ENCODE data around the gene KIF9.
"Not testable (repeated sequence)": the region's sequence is repeated elsewhere in the genome, so short reads cannot be mapped to it uniquely, and the experiment has no call there.

The KIF9 gene, protein sequence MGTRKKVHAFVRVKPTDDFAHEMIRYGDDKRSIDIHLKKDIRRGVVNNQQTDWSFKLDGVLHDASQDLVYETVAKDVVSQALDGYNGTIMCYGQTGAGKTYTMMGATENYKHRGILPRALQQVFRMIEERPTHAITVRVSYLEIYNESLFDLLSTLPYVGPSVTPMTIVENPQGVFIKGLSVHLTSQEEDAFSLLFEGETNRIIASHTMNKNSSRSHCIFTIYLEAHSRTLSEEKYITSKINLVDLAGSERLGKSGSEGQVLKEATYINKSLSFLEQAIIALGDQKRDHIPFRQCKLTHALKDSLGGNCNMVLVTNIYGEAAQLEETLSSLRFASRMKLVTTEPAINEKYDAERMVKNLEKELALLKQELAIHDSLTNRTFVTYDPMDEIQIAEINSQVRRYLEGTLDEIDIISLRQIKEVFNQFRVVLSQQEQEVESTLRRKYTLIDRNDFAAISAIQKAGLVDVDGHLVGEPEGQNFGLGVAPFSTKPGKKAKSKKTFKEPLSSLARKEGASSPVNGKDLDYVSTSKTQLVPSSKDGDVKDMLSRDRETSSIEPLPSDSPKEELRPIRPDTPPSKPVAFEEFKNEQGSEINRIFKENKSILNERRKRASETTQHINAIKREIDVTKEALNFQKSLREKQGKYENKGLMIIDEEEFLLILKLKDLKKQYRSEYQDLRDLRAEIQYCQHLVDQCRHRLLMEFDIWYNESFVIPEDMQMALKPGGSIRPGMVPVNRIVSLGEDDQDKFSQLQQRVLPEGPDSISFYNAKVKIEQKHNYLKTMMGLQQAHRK

DNA sequence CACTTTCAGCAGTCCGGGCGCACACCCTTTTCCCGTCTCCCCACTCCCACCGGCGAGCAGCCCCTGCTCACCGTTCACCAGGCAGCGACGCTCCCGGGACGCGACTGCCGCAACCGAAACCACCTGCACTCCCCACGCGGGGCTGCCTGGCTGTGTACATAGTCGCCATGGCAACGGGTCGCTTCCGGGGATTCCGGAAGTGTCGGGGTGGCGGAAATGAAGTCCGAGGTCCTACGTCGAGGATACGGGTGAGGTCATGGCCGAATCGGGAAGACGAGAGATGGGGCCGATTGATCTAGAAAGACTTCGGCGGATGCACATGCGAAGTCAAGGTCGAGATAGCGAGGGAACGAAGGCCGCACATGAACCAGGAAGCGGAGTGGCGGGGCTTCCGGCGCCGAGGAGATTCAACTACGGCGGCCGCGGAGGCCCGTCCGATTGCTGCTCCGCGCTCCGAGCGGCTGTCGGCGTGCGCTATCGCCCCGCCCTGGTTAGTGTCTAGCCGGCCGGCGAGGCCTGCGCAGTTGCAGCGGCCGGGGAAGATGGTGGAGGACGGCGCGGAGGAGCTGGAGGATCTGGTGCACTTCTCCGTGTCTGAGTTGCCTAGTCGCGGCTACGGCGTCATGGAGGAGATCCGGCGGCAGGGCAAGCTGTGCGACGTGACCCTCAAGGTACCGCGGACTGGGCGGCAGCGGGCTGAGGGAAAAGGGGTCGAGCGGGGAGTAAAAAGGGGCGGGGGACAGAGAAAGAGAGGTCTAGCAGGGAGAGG, at the start of gene KIF9, which contains the start of gene KLHL18:
TSS of gene KIF9 (minus strand) at position 376 of the 769 bp plus-strand sequence. CDS start 5,425 bp downstream, outside the sequence.
TSS of gene KLHL18 (plus strand) at position 521 of the 769 bp plus-strand sequence. CDS start at position 543, 22 bp downstream.
- peak; percentile 81 for DNase-seq

DNA sequence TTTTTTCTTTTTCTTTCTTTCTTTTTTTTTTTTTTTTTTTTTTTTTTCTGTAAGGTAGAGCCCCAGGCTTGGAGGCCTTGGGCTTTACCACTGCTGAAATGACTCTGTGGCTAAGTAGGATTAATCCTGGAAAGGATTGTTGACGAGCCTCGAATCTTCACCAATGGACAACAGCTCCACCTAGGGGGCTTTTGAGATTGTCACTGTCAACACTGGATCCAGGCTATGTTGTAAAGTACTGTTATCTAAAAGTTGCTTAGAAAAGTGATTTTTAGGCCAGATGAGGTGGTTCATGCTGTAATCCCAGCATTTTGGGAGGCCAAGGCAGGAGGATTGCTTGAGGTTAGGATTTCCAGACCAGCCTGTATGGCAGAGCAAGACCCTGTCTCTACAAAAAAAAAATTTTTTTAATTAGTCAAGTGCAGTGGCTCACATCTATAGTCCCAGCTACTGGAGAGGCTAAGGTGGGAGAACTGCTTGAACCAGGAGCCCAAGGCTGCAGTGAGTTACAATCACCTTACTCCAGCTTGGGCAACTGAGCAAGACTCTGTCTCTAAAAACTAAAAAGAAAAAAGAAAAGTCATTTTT, 41.8 kb upstream of the KIF9 start:
- peak; percentile 9 for DNase-seq

DNA sequence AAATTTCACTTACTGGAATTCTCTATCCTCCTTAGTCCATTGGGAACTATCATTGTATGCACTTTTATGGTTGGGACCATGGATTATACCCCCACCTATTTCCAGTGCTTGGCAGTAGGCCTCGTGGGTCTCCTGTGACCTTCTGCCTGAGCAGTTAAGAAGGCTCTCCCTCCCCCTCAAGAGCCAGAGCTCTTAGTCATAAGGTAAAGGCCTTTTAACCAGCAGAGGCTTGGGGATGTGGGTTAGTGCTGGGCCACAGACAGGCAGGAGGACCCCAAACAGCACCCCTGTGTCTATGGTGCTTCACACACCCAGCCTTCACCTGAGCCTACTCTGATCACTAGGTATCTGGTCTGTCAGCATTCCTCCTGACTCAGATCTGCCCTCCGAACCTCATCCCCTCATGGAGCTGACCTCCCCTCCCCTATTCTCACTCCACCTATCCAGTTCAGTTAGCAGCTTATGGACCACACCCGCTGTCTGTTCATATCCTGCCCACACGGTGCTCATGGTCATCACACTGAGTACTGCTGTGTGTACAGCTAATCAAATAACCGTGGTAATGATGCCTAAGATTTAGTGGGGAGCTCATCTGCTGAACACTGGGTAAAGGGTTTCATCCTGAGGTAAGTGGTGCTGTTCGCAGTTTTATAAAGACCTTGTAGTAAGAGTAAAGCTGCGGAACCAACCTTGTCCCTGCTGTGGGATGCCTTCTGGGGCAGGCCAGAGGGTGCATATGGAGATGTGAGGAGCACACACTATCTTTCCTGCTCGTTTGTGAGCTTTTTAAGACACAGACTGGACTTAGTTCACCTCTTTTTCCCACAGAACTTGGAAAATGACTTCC, 41.1 kb upstream of the KIF9 start:
- no peak for DNase-seq

DNA sequence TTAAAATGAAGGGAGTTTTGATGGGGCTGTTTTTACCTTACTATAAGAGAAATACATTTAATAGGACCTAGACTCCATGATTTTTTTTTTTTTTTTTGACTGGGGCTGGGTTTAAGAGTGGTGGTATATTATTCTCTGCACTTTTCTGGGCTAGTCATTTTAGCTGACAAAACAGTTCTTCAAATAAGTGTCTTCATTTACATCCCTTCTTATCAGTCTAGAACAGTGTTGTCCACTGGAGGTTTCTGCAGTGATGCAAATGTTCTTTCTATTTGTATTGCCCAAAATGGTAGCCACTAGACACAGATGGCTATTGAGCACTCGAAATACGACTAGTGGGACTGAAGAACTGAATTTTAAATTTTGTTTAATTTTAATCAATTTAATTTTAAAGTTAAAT, 37.4 kb upstream of the KIF9 start:
- no peak for DNase-seq

DNA sequence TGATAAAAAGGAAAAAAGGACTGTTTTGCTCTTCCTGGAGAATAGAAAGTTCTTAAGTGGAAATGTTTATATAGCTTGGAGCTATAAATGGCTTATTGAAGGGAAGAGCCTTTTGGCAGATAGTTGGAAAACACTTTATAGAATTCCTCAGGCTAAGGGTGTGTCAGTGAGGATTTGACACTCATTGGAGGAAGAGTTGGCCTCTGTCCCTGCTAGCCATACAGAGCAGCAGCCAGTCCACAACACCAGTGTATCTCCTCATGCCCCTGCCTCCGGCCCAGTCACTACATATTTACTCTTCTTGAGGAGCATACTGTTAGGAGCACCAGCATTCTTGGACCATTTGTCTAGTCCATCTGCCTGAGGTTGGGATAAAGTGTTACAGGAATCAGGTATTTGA, 36.3 kb upstream of the KIF9 start:
- no peak for DNase-seq

DNA sequence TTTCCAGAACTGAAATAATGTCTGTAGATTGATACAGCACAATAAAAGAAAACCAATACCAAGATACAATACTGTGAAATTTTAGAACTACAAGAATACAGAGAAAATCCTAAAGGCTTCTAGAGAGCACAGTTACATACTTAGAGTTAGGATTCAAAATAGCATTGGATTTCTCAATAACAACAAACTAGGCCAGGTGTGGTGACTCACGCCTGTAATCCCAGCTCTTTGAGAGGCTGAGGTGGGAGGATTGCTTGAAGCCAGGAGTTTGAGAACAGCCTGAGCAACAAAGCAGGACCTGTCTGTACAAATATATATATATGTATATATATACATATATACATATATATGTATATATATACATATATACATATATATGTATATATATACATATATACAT, 33.6 kb upstream of the KIF9 start:
- DNase-seq: not testable (repeated sequence)

DNA sequence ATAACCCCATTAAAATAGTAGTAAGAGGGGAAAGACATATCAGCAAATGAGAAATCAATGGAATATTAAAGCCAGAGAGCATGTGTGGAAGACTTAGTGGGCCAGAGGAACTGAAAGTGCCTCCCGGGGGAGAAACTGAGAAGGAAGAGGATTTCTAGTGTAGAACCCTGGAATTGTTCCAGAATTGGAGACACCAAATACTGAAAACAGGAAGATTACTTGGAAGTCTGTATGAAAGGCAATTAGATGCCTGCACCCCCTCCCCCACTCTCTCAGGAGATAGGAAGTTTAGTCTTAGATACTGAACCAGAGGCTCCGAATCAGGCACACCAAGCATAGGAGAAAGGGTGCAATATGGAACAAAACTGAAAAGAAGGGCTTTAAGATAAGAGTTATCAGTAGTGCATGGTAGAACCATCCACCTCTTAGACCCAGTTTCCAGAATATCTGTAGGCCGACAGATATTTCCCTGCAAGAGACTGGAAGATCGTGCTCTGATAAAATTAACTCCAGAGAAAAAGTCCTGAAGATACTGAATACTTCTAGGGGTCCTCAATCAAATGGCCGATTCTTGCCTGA, 32.6 kb upstream of the KIF9 start:
- DNase-seq: no peak

DNA sequence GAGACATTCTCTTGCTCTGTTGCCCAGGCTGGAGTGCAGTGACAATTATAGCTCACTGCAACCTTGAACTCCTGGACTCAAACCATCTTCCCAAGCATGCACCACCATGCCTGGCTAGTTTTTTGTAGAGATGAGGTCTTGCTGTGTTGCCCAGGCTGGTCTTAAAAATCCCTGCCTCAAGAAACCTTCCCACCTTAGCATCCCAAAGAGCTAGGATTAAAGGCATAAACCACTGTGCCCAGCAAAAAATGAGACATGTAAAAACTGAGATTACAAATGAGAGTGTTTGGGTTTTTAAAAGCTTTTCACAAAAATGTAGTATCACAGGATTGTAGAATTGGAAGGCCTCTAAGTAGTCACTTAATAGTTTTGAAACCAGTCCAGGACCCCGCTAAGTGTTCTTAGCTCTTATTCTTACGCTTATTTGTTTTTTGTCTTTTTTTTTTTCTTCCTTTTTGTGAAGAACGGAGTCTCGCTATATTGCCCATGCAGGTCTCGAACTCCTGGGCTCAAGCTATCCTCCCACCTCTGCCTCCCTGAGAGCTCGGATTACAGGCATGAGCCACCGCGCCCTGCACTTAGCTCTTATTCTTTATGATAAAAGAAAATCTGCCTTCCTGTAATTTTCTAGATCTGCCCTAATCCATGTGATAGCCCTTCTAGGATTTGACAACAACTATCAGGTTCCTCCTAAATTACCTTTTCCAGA, 31.6 kb upstream of the KIF9 start:
- DNase-seq: no peak

DNA sequence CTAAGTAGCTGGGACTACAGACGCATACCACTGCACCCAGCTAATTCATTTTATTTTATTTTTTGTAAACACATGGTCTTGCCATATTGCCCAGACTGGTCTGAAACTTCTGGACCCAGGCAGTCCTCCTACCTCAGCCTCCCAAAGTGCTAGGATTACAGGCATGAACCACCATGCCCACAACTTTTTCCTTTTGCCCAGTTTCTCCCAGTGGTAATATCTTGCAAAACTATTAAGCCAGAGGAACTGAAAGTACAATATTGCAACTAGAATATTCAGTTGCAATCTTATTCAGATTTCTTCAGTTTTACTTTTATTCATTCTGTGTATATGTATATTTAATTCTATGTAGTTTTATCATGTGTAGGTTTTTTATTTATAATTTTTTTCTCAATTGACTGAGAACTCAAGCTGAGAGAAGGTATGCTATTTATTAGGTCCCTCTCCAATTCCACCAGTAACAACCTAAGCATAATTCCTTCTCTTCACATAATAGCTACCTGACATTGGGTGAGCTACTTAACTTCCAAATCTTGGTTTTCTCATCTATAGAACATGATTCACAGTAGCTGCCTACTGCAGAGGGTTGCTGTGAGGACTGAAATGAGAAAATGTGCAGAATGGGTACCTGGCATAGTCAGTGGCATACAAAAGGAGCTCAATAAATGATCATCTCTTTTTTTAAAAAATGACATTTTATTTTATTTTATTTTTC, 30.9 kb upstream of the KIF9 start:
- DNase-seq: no peak

DNA sequence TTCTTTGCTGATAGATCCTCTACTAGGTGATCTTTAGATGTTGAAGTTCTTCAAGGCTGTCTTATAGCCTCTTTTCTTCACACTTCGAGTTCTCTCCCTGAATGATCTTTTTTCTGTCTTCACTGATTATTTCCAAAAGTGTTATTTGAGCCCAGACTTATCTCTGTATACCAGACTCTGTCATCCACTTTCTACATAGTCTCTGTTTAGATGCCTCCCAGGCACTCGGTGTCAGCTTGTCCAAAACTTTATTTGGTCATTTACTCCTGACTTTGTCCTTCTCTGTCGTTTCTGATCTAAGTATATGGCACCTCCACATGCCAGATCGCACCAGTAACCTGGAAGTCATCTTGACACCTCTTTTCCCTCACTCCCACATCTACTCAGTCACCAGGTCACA, 27.8 kb upstream of the KIF9 start:
- DNase-seq: no peak

DNA sequence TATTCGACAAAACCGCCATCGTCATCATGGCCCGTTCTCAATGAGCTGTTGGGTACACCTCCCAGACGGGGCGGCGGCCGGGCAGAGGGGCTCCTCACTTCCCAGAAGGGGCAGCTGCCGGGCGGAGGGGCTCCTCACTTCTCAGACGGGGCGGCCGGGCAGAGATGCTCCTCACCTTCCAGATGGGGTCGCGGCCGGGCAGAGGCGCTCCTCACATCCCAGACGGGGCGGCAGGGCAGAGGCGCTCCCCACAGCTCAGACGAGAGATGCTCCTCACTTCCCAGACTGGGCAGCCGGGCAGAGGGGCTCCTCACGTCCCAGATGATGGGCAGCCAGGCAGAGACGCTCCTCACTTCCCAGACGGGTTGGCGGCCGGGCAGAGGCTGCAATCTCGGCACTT, 26.6 kb upstream of the KIF9 start:
- not testable (repeated sequence) for DNase-seq

DNA sequence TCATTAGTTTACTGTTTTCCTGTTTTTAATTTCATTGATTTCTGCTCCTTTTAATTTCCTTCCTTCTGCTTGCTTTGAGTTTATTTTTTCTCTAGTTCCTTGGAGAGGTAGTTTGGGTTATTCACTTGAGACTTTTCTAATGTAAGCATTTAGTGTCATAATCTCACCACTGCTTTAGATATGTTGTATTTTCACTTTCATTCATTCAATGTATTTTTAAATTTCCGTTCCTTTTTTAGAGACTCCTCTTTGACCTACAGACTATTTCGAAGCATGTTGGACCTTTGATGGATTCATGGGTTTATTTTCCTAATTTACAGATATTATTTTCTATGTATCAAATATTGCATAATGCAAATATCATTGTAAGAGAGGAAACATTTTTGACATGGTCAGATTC, 23.4 kb upstream of the KIF9 start:
- DNase-seq: no peak

DNA sequence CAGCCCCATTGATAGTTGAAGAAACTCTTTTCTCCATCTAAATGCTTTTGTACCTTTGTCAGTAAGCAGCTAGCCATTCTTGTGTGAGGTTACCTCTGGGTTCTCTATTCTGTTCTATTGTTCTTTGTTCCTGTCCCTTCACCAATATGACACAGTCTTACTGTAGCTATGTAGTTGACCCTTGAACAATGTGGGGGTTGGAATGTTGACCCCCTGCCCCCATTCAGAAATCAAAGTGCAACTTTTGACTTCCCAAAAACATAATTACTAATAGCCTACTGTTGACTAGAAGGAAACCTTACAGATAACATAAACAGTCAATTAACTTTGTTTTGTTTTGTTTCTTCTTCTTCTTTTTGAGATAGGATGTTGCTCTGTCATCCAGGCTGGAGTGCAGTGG, 18.9 kb upstream of the KIF9 start:
- DNase-seq: no peak

DNA sequence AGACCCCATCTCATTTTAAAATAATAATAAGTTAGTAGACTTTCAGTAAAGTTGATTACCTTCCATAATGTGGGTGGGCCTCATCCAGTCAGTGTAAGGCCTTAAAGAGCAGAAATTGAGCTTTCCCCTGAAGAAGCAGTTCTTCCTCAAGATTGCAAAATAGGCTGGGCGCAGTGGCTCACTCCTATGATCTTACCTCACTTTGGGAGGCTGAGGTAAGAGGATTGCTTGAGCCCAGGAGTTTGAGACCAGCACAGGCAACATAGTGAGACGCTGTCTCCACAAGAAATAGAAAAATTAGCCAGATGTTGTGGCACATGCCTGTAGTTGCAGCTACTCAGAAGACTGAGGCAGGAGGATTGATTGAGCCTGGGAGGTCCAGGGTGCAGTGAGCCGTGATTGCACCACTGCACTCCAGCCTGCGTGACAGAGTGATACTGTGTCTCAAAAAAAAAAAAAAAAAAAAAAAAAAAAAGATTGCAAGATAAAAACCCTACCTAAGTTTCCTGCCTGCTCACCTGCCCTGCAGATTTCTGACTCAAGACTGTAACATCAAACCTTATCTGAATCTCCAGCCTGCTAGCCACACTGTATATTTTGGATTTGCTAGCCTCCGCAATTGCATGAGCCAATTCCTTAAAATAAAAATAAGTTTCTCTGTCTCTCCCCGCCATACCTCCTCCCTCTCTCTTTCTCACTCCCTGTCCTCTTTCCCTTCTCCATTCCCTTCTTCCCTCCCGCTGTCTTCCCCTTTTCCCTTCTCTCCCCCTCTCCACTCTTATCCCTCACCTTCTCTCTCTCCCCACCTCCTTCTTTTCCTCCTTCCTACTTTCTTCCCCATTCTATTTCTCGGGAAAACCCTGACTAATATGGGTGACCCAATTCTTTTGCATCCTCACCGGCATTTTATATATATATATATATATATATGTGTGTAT, 17.1 kb upstream of the KIF9 start:
- no peak for DNase-seq

DNA sequence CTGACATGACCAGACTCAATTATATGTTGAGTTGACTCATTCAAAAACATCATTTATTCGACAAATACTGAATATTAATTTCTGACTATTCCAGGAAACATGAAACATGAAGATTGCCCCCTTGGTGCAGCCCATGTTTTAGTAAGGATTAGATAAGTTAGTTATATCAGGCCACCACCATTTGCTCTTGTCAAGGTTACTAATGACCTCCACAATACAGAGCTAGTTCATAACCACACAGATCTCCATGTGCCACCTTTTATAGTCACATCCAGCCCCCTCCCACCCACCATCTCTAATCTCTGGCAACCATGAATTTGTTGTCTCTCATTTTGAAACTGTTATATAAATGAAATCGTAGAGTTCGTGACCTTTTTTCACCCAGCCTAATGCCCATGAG, 15.8 kb upstream of the KIF9 start:
- no peak for DNase-seq

DNA sequence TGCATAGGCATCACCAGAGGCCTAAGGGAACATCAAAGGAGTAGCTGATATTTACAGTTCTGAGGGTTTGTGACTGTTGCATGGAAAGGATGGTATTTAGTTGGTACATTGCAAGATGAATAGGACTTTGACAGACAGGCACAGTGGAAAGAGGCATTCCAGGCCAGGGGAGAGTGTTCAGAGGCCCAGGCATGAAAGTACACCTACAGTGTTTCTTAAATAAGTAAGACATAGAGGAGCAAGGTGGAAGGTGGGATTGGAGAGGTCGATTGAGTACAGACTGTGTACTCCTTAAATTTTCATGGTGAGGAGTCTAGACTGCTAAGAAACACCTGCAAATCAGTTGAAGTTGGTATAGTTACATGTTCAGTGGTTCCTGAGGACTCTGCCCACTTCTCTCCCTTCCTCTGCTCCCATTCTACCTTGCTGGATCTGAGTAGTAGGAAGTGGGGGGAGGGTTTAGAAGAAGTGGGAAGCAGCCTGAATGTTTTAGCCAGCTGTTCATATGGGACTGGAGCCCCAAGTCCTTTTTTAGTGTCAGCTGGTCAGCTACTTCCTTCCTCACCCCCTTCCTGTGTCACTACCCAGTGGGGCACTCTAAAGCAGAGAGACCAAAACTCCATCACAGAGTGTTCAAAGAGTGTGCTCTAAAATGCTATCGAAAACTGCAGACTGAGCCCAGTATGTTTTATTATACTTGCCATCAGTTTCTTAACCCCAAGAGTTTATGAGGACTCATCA, 14.1 kb upstream of the KIF9 start:
- DNase-seq: no peak

DNA sequence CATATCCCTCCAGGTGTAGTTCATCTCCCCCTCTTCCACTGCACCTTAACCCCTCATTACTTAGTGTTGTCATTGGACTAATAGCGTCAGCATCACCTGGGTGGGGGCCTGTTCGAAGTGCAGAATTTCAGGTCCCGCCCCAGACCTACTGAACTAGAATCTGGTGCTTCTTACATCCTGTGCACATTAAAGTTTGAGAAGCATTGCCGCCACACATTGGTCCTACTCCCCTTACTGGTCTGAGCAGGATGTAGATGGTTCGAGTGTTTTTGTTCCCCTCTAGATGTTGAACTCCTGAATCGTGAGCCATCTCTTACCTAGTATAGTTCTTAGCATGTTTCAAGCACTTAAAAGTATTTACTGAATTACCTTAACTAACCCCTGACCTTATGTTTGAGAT, 13.4 kb upstream of the KIF9 start:
- no peak for DNase-seq

DNA sequence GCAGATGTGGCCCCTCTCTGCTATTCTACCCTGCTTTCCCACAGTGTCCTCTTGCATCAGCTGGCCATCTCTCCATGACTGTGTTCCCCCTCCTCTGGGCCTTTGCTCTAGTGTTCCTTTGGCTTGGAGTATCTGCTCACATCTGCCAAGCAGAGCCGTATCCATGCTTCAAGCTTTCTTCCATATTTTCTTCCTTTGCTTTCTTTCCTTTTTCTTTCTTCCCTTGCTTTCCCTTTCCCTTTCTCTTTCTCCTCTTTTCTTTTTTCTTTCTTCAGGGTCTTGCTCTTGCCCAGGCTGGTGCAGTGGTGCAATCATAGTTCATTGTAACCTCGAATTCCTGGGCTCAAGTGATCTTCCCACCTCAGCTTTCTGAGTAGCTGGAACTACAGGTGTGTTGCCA, 12.7 kb upstream of the KIF9 start:
- no peak for DNase-seq

Data from NCI-H1436 (cell line).